Fibroblast of lung (primary cell): ENCODE results near the gene ADGRF4. TPM values are rescaled to one million over a fixed set of nuclear protein-coding genes. Genes with fewer than 3 reads are reported as not detected.

ENCODE experiments used
- DNase-seq, 2 donors: peaks; one replicate each; pipeline versions ENCODE4 v3.0.0 to v3.0.0-alpha.2; 2010; ENCODE audit warnings: low read depth in 2 of 2
- H2AFZ ChIP-seq: 2 replicates; pipeline ENCODE4 v1.5.1; 2012; ENCODE audit warnings: low read length, control low read depth, inconsistent platforms
- H3K27ac ChIP-seq: 2 replicates; pipeline ENCODE4 v1.5.1; 2011; ENCODE audit warnings: low read length, control low read depth; ENCODE audit not compliant: insufficient read depth
- H3K27me3 ChIP-seq: 2 replicates; pipeline ENCODE4 v1.5.1; 2011; ENCODE audit warnings: mild to moderate bottlenecking, low read length; ENCODE audit not compliant: control insufficient read depth, insufficient read depth
- H3K36me3 ChIP-seq: 2 replicates; pipeline ENCODE4 v1.5.1; 2011; ENCODE audit warnings: low read length; ENCODE audit not compliant: control insufficient read depth, insufficient read depth
- H3K4me1 ChIP-seq: 2 replicates; pipeline ENCODE4 v1.5.1; 2011; ENCODE audit warnings: low read length; ENCODE audit not compliant: control insufficient read depth, insufficient read depth; ENCODE audit errors: extremely low read depth
- H3K4me2 ChIP-seq: 2 replicates; pipeline ENCODE4 v1.5.1; 2011; ENCODE audit warnings: low read length, control low read depth; ENCODE audit not compliant: insufficient read depth; ENCODE audit errors: extremely low read depth
- H3K4me3 ChIP-seq, 4 experiments: fragments of 200-600 bp in 1 of 4; sonication (generic) in 1 of 4; replicated peaks in 1 of 4; 2 replicates each; pipeline ENCODE4 v1.5.1; 2011 to 2016; ENCODE audit warnings: low read length in 4 of 4, low read depth in 3 of 4, mild to moderate bottlenecking in 3 of 4, control low read depth in 2 of 4, inconsistent platforms in 1 of 4, mixed read lengths in 1 of 4; ENCODE audit not compliant: insufficient read depth in 1 of 4; ENCODE audit errors: control extremely low read depth in 1 of 4
- H3K79me2 ChIP-seq: 2 replicates; pipeline ENCODE4 v1.5.1; 2012; ENCODE audit warnings: mild to moderate bottlenecking, low read length, inconsistent platforms; ENCODE audit not compliant: control insufficient read depth, insufficient read depth
- H3K9ac ChIP-seq: 2 replicates; pipeline ENCODE4 v1.5.1; 2011; ENCODE audit warnings: mild to moderate bottlenecking, low read length, control low read depth; ENCODE audit not compliant: insufficient read depth
- H3K9me3 ChIP-seq: 2 replicates; pipeline ENCODE4 v1.5.1; 2012; ENCODE audit warnings: low read depth, low read length; ENCODE audit not compliant: control insufficient read depth, insufficient read depth
- H4K20me1 ChIP-seq: 2 replicates; pipeline ENCODE4 v1.5.1; 2011; ENCODE audit warnings: low read length; ENCODE audit not compliant: control insufficient read depth, insufficient read depth; ENCODE audit errors: extremely low read depth
- CTCF ChIP-seq, 2 donors: IDR thresholded peaks in 1 of 2; conservative IDR thresholded peaks in 1 of 2; 1 replicate in 1 of 2; 2 replicates in 1 of 2; pipeline ENCODE4 v1.5.1; 2011 to 2012; ENCODE audit warnings: low read length in 2 of 2, control low read depth in 1 of 2, inconsistent platforms in 1 of 2, low read depth in 1 of 2, mild to moderate bottlenecking in 1 of 2
- EZH2 ChIP-seq: IDR thresholded peaks from 2 replicates; pipeline ENCODE4 v1.5.1; 2012; ENCODE audit warnings: low read length, control low read depth, mild to moderate bottlenecking; ENCODE audit errors: missing control alignments
- polyA plus RNA-seq, 2 donors: library from polyadenylated mRNA; depleted of rRNA in 1 of 2; stranded (reverse) in 1 of 2; unstranded in 1 of 2; fragments of >200 nt; gene quantifications; 2 replicates each; pipeline ENCODE4 v1.2.1, GENCODE V29; 2011 to 2012; ENCODE audit warnings: missing spikeins in 1 of 2
- total RNA-seq: library from RNA; depleted of rRNA; stranded (reverse); fragments of >200 nt; gene quantifications from 2 replicates; pipeline ENCODE4 v1.2.1, GENCODE V29; 2014

The ADGRF4 gene
- total and polyA plus RNA-seq, 2 donors (not counting 1 experiment from before 2014, with no cell fraction given): not detected

DNA sequence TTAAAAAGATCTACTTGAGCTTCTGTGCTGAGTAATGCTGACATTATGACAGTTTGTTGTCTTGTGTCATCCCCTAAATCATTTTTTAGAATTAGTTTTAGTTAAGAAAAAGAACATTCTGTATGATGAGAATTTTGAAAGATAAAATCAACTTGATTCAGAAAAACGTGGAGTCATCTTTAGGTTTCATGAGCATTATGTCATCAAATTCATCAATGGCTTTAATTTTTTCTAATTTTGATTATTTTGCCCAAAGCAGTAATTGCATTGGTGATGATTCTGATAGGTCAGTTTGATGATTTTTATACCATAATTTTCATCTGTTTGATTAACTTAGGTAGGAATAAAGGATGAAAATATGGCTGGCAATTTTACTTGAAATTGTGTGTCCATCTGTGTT is 26.6 kb upstream of the ADGRF4 start:
- H3K36me3 ChIP-seq: no peaks in the 10 kb centered on the region
- H3K79me2 ChIP-seq: no peaks in the 10 kb centered on the region
- TF ChIP-seq CTCF (conservative IDR thresholded peaks at IDR 0.05 in 1 of 2, IDR thresholded peaks at IDR 0.05 in 1 of 2; ENCODE audit: low read depth in 1 of 2, low read length in 2 of 2) (no peak), EZH2 (no peak)
- no peak overlapping the region for H3K27ac ChIP-seq
- no peak overlapping the region for H2AFZ ChIP-seq
- H4K20me1 ChIP-seq: no peaks in the 10 kb centered on the region
- no peak for DNase-seq
- H3K4me3 ChIP-seq: no peak overlapping the region
- H3K27me3 ChIP-seq: no peaks in the 10 kb centered on the region
- H3K9ac ChIP-seq: no peak overlapping the region
- H3K4me2 ChIP-seq: no peak overlapping the region
- no peaks in the 10 kb centered on the region for H3K4me1 ChIP-seq
- no peaks in the 10 kb centered on the region for H3K9me3 ChIP-seq

GRCh38 chr6:47672816-47673215 is 25.6 kb upstream of the ADGRF4 start:
- H3K27ac ChIP-seq: no peak overlapping the region
- H3K4me1 ChIP-seq: no peaks in the 10 kb centered on the region
- H3K9ac ChIP-seq: no peak overlapping the region
- H4K20me1 ChIP-seq: no peaks in the 10 kb centered on the region
- no peaks in the 10 kb centered on the region for H3K79me2 ChIP-seq
- no peaks in the 10 kb centered on the region for H3K9me3 ChIP-seq
- H3K4me3 ChIP-seq: no peak overlapping the region
- H2AFZ ChIP-seq: no peak overlapping the region
- TF ChIP-seq CTCF (conservative IDR thresholded peaks at IDR 0.05 in 1 of 2, IDR thresholded peaks at IDR 0.05 in 1 of 2; ENCODE audit: low read depth in 1 of 2, low read length in 2 of 2) (no peak), EZH2 (no peak)
- H3K27me3 ChIP-seq: no peaks in the 10 kb centered on the region
- no peaks in the 10 kb centered on the region for H3K36me3 ChIP-seq
- no peak overlapping the region for H3K4me2 ChIP-seq
- peak in 1 of 2 donors; percentile 44 for DNase-seq

DNA sequence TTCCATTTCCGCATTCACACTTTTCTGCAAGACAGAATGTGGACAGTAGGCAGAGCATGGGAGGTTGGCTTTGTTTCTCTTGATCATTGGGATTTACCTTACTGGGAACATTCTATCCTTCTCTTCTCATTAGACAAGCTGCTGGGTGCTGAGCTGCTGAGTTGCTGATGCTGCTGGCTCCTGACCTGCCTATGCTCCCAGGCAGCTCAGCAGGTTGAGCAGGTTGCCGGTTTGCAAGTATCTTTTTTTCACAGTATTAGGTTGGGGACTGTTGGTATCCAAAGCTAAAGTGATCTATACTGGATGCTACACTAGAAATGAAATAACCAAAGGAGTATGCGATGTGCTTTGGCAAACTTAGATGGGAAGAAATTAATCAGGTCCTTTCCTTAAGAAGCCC is 23.7 kb upstream of the ADGRF4 start:
- no peaks in the 10 kb centered on the region for H3K4me1 ChIP-seq
- no peak for DNase-seq
- TF ChIP-seq CTCF (conservative IDR thresholded peaks at IDR 0.05 in 1 of 2, IDR thresholded peaks at IDR 0.05 in 1 of 2; ENCODE audit: low read depth in 1 of 2, low read length in 2 of 2) (no peak), EZH2 (no peak)

More for the DNA sequence above, 23.7 kb upstream of the ADGRF4 start:
- no peak overlapping the region for H3K27ac ChIP-seq
- no peak overlapping the region for H3K4me2 ChIP-seq
- no peaks in the 10 kb centered on the region for H3K36me3 ChIP-seq
- no peak overlapping the region for H3K4me3 ChIP-seq
- H3K9ac ChIP-seq: no peak overlapping the region
- H3K9me3 ChIP-seq: no peaks in the 10 kb centered on the region
- H3K27me3 ChIP-seq: no peaks in the 10 kb centered on the region
- H4K20me1 ChIP-seq: no peaks in the 10 kb centered on the region
- no peak overlapping the region for H2AFZ ChIP-seq
- no peaks in the 10 kb centered on the region for H3K79me2 ChIP-seq
